Activated CD8-positive, alpha-beta T cell treated with anti-CD3 and anti-CD28 coated beads for 36 hours (primary cell): ENCODE results near the gene ZNF503. TPM values are rescaled to one million over a fixed set of nuclear protein-coding genes. Genes with fewer than 3 reads are reported as not detected.

Experiments
- ATAC-seq: fragments of 200-7000 bp; cut with Tn5 transposase; one replicate; pipeline ENCODE4 v1.10.0; 2021; ENCODE audit warnings: mild to moderate bottlenecking, moderate library complexity
- CTCF ChIA-PET: fragments of 350-600 bp; sonication (Branson Sonifier 250); formaldehyde crosslinking; loops from one replicate; lab custom pipeline; 2021; ENCODE audit warnings: antibody characterized with exemption; lab: Charles Lee
- POLR2A ChIA-PET: fragments of 350-600 bp; sonication (Branson Sonifier 250); formaldehyde crosslinking; loops from one replicate; lab custom pipeline; 2021; ENCODE audit warnings: antibody characterized with exemption; lab: Charles Lee
- DNase-seq: peaks from one replicate; pipeline ENCODE4 v3.0.0-alpha.2; 2020
- H3K27ac Mint-ChIP-seq: one replicate; pipeline ENCODE4 v1.8.0; 2021; ENCODE audit warnings: mild to moderate bottlenecking, mixed read lengths
- H3K27me3 Mint-ChIP-seq: one replicate; pipeline ENCODE4 v1.8.0; 2021; ENCODE audit warnings: mixed read lengths
- H3K36me3 Mint-ChIP-seq: one replicate; pipeline ENCODE4 v1.8.0; 2021; ENCODE audit warnings: low read depth, mixed read lengths
- H3K4me1 Mint-ChIP-seq: one replicate; pipeline ENCODE4 v1.8.0; 2021; ENCODE audit warnings: low read depth, mixed read lengths
- H3K4me3 Mint-ChIP-seq: one replicate; pipeline ENCODE4 v1.8.0; 2021; ENCODE audit warnings: mild to moderate bottlenecking, moderate library complexity, mixed read lengths
- H3K9me3 Mint-ChIP-seq: one replicate; pipeline ENCODE4 v1.8.0; 2021; ENCODE audit warnings: mixed read lengths
- CTCF ChIP-seq: fragments of 200-600 bp; IDR thresholded peaks from one replicate; pipeline ENCODE4 v1.8.0; 2022; ENCODE audit warnings: antibody characterized with exemption, mild to moderate bottlenecking
- intact Hi-C: fragments of 100-400 bp; cut with micrococcal nuclease; formaldehyde crosslinking; loops from one replicate; pipeline ENCODE4 v1.10.0; 2022
- total RNA-seq, 2 experiments: library from RNA; stranded (reverse); gene quantifications; one replicate each; pipeline ENCODE4 v1.2.3, GENCODE V29; 2021

The ZNF503 gene
- total RNA-seq, 2 experiments from 2014 or later, result 0.25 to 0.31 TPM

DNA sequence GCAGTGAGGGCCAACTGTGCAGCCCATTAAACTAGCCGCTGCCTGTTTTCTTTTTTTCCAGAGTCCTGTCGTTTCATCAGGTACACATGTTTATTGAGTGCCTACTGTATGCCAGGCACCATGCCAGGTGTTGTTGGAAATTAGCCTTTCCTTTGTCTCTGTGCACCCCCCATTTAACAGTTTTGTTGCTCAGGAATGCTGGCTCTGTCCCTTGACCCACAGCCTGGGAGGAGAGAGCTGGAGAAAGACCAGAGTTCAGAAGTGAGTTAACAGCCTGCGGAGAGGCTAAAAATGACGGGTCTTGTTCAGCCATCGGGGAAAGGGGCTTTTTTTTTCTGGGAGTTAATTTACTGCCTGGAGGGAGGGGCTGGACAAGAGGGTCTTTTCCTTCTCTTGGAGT lies 31.2 kb upstream of the ZNF503 start:
- H3K9me3 Mint-ChIP-seq, result no peaks in the 10 kb centered on the region
- H3K36me3 Mint-ChIP-seq, result no peaks in the 10 kb centered on the region
- no peak overlapping the region for H3K4me3 Mint-ChIP-seq
- POLR2A ChIA-PET, result no interaction called here
- no peak for TF ChIP-seq CTCF
- DNase-seq, result no peak
- ATAC-seq, result no peak
- peaks cover 52% of the 10 kb centered on the region for H3K27me3 Mint-ChIP-seq
- CTCF ChIA-PET, result no interaction called here
- peaks cover 2% of the 10 kb centered on the region for H3K4me1 Mint-ChIP-seq
- H3K27ac Mint-ChIP-seq, result no peak overlapping the region
- intact Hi-C loops, result no loop called here

GRCh38 chr10:75432176-75432575 lies 30.6 kb upstream of the ZNF503 start:
- ATAC-seq (no peak), DNase-seq (no peak)
- Mint-ChIP-seq H3K4me1 (peaks cover 2% of the 10 kb centered on the region), H3K27ac (no peak overlapping the region), H3K36me3 (no peaks in the 10 kb centered on the region), H3K27me3 (peaks cover 52% of the 10 kb centered on the region), H3K9me3 (no peaks in the 10 kb centered on the region), H3K4me3 (no peak overlapping the region)
- TF ChIP-seq CTCF, result no peak
- CTCF ChIA-PET, result no interaction called here
- POLR2A ChIA-PET, result no interaction called here
- intact Hi-C loops, result no loop called here

- CTCF ChIA-PET, result no interaction called here
- no peak within 1 kb of the TSS for H3K27ac Mint-ChIP-seq
- intact Hi-C loops, result no loop called here
- H3K4me1 Mint-ChIP-seq, result peaks cover 2% of the 10 kb centered on the region
- peaks cover 52% of the 10 kb centered on the region for H3K27me3 Mint-ChIP-seq
- ATAC-seq (no peak), DNase-seq (no peak)
- no peaks in the 10 kb centered on the region for H3K36me3 Mint-ChIP-seq
- POLR2A ChIA-PET, result no interaction called here
- no peak within 1 kb of the TSS for H3K4me3 Mint-ChIP-seq
- no peak for TF ChIP-seq CTCF
- no peaks in the 10 kb centered on the region for H3K9me3 Mint-ChIP-seq
These were observed 29.9 kb upstream of the ZNF503 start, which contains the start of gene LRMDA for GRCh38 chr10:75431180-75432111. Gene LRMDA (plus strand): TSS chr10:75431624.

GRCh38 chr10:75430000-75430763 lies 28.6 kb upstream of the ZNF503 start:
- ChIA-PET CTCF (no interaction called here), POLR2A (no interaction called here)
- DNase-seq, result no peak
- no peak overlapping the region for H3K4me3 Mint-ChIP-seq
- ATAC-seq, result no peak
- intact Hi-C loops, result no loop called here
- H3K4me1 Mint-ChIP-seq, result peaks cover 2% of the 10 kb centered on the region
- H3K27ac Mint-ChIP-seq, result no peak overlapping the region
- no peaks in the 10 kb centered on the region for H3K36me3 Mint-ChIP-seq
- H3K9me3 Mint-ChIP-seq, result no peaks in the 10 kb centered on the region
- TF ChIP-seq CTCF, result no peak
- H3K27me3 Mint-ChIP-seq, result peaks cover 52% of the 10 kb centered on the region
